HCT116 (cell line): ENCODE measurements around the gene MAP2K5. TPM values are rescaled to one million over a fixed set of nuclear protein-coding genes. Genes with fewer than 3 reads are reported as not detected.

Experiments
- ATAC-seq: fragments of 200-7000 bp; cut with Tn5 transposase; 2 replicates; pipeline ENCODE4 v1.9.1; 2020; ENCODE audit warnings: mild to moderate bottlenecking, moderate library complexity
- BruUV-seq: library from RNA; stranded (reverse); fragments of 400-500 nt; replicated peaks from 2 replicates; lab custom pipeline; 2021; lab: Mats Ljungman, UMichigan
- CTCF ChIA-PET: fragments of 300-600 bp; sonication (Branson Sonifier 250); formaldehyde crosslinking; loops from one replicate; lab custom pipeline; 2021; ENCODE audit warnings: antibody characterized with exemption; lab: Charles Lee
- POLR2A ChIA-PET: fragments of 300-600, 350-600 bp; sonication (Branson Sonifier 250); formaldehyde crosslinking; loops from one replicate; lab custom pipeline; 2021; ENCODE audit warnings: antibody characterized with exemption; lab: Charles Lee
- RAD21 ChIA-PET, 2 experiments: fragments of 300-600 bp; sonication (Branson Sonifier 250); formaldehyde crosslinking; loops; one replicate each; lab custom pipeline; 2023; ENCODE audit warnings: low total read pairs in 2 of 2; ENCODE audit not compliant: uncharacterized antibody in 2 of 2, unreplicated experiment in 2 of 2, low non-redundant PET in 1 of 2; lab: Charles Lee
- DNase-seq: peaks from one replicate; pipeline ENCODE4 v3.0.0-alpha.2; 2010; ENCODE audit warnings: low read depth, low spot score
- H2AFZ ChIP-seq: fragments of 200-600 bp; shearing (Covaris generic), sonication (generic); 2 replicates; pipeline ENCODE4 v1.6.1; 2017; ENCODE audit warnings: low read depth, mixed run types, mixed read lengths, antibody characterized with exemption, low read length; ENCODE audit not compliant: poor library complexity, severe bottlenecking
- H3K27ac ChIP-seq: 2 replicates; pipeline ENCODE4 v1.5.1; 2012; ENCODE audit warnings: low read depth, low read length
- H3K27me3 ChIP-seq: fragments of 200-600 bp; sonication (generic); 2 replicates; pipeline ENCODE4 v1.6.1; 2016; ENCODE audit warnings: mixed run types, low read length, mixed read lengths; ENCODE audit not compliant: insufficient read depth
- H3K36me3 ChIP-seq, 2 experiments: fragments of 200-500 bp in 1 of 2; fragments of 200-600 bp in 1 of 2; sonication (Bioruptor generic) in 1 of 2; sonication (generic) in 1 of 2; 2 replicates each; pipeline versions ENCODE4 v1.5.1 to v1.6.1; 2014 to 2016; ENCODE audit warnings: low read length in 2 of 2, inconsistent platforms in 1 of 2, mixed read lengths in 1 of 2, mixed run types in 1 of 2; ENCODE audit not compliant: insufficient read depth in 2 of 2, control insufficient read depth in 1 of 2
- H3K4me1 ChIP-seq, 2 experiments: fragments of 200-600 bp in 1 of 2; sonication (generic) in 1 of 2; 2 replicates each; pipeline versions ENCODE4 v1.5.1 to v1.6.1; 2012 to 2017; ENCODE audit warnings: low read length in 2 of 2, inconsistent platforms in 1 of 2, mild to moderate bottlenecking in 1 of 2, mixed read lengths in 1 of 2, mixed run types in 1 of 2, moderate library complexity in 1 of 2; ENCODE audit not compliant: insufficient read depth in 2 of 2, control insufficient read depth in 1 of 2
- H3K4me2 ChIP-seq: fragments of 200-600 bp; sonication (generic); 2 replicates; pipeline ENCODE4 v1.6.1; 2017; ENCODE audit warnings: mixed run types, low read length, mixed read lengths
- H3K4me3 ChIP-seq, 2 experiments: fragments of 200-600 bp in 1 of 2; sonication (generic) in 1 of 2; replicated peaks in 1 of 2; 2 replicates each; pipeline ENCODE4 v1.5.1; 2011 to 2016; ENCODE audit warnings: low read length in 2 of 2, control low read depth in 1 of 2, low read depth in 1 of 2, mild to moderate bottlenecking in 1 of 2, mixed read lengths in 1 of 2, mixed run types in 1 of 2
- H3K79me2 ChIP-seq: fragments of 200-600 bp; sonication (generic); 2 replicates; pipeline ENCODE4 v1.6.1; 2017; ENCODE audit warnings: mild to moderate bottlenecking, mixed run types, low read length, moderate library complexity, mixed read lengths; ENCODE audit not compliant: insufficient read depth
- H3K9ac ChIP-seq: fragments of 200-600 bp; sonication (generic); 2 replicates; pipeline ENCODE4 v1.6.1; 2016; ENCODE audit warnings: low read length, mixed read lengths
- H3K9me2 ChIP-seq: fragments of 200-600 bp; sonication (generic), shearing (Covaris generic); 2 replicates; pipeline ENCODE4 v1.6.1; 2017; ENCODE audit warnings: mixed run types, mild to moderate bottlenecking, moderate library complexity; ENCODE audit not compliant: insufficient read depth
- H3K9me3 ChIP-seq, 2 experiments: fragments of 200-500 bp in 1 of 2; fragments of 200-600 bp in 1 of 2; sonication (Bioruptor generic) in 1 of 2; sonication (generic) in 1 of 2; 2 replicates each; pipeline ENCODE4 v1.6.1; 2014 to 2017; ENCODE audit warnings: low read length in 2 of 2, mixed read lengths in 2 of 2, inconsistent platforms in 1 of 2, low read depth in 1 of 2, mild to moderate bottlenecking in 1 of 2, mixed run types in 1 of 2, moderate library complexity in 1 of 2; ENCODE audit not compliant: control insufficient read depth in 1 of 2, insufficient read depth in 1 of 2
- H4K20me1 ChIP-seq: fragments of 200-600 bp; sonication (generic), shearing (Covaris generic); 2 replicates; pipeline ENCODE4 v1.6.1; 2017; ENCODE audit warnings: mixed run types, mild to moderate bottlenecking, moderate library complexity; ENCODE audit not compliant: insufficient read depth
- ATF3 ChIP-seq: IDR thresholded peaks from 2 replicates; pipeline ENCODE4 v1.6.1; 2012
- CBX3 ChIP-seq: IDR thresholded peaks from 2 replicates; pipeline ENCODE4 v1.6.1; 2012; ENCODE audit warnings: low read depth
- CEBPB ChIP-seq: IDR thresholded peaks from 2 replicates; pipeline ENCODE4 v1.6.1; 2012; ENCODE audit warnings: low read depth
- EZH2 ChIP-seq: fragments of 200-600 bp; sonication (generic); IDR thresholded peaks from 2 replicates; pipeline ENCODE4 v1.6.1; 2017; ENCODE audit warnings: antibody characterized with exemption, mixed run types
- EZH2phosphoT487 ChIP-seq: fragments of 200-600 bp; IDR thresholded peaks from 2 replicates; pipeline ENCODE4 v1.6.1; 2018; ENCODE audit warnings: antibody characterized with exemption, borderline replicate concordance
- FOSL1 ChIP-seq: IDR thresholded peaks from 2 replicates; pipeline ENCODE4 v1.6.1; 2012; ENCODE audit warnings: low read depth
- JUND ChIP-seq: IDR thresholded peaks from 2 replicates; pipeline ENCODE4 v1.6.1; 2012
- MAX ChIP-seq: IDR thresholded peaks from 2 replicates; pipeline ENCODE4 v1.6.1; 2012
- POLR2A ChIP-seq: IDR thresholded peaks from 2 replicates; pipeline ENCODE4 v1.7.0; 2011; ENCODE audit warnings: borderline replicate concordance; ENCODE audit not compliant: insufficient read depth, insufficient read length; ENCODE audit errors: extremely low read depth
- POLR2AphosphoS5 ChIP-seq: IDR thresholded peaks from 2 replicates; pipeline ENCODE4 v1.6.1; 2011; ENCODE audit warnings: mild to moderate bottlenecking, low read depth, low read length, moderate library complexity
- RAD21 ChIP-seq: IDR thresholded peaks from 2 replicates; pipeline ENCODE4 v1.6.1; 2012; ENCODE audit warnings: low read depth, mild to moderate bottlenecking
- SIN3A ChIP-seq: IDR thresholded peaks from 2 replicates; pipeline ENCODE4 v1.6.1; 2012; ENCODE audit warnings: low read depth
- SP1 ChIP-seq: IDR thresholded peaks from 2 replicates; pipeline ENCODE4 v1.6.1; 2012; ENCODE audit warnings: low read depth
- TCF7L2 ChIP-seq: IDR thresholded peaks from 2 replicates; pipeline ENCODE4 v1.7.0; 2011; ENCODE audit warnings: borderline replicate concordance, inconsistent platforms; ENCODE audit not compliant: insufficient read depth, insufficient read length; ENCODE audit errors: extremely low read depth
- YY1 ChIP-seq: IDR thresholded peaks from 2 replicates; pipeline ENCODE4 v1.6.1; 2011; ENCODE audit warnings: low read length, low read depth, moderate library complexity, mild to moderate bottlenecking; ENCODE audit not compliant: insufficient replicate concordance; ENCODE audit errors: extremely low read depth
- ZBTB33 ChIP-seq: IDR thresholded peaks from 2 replicates; pipeline ENCODE4 v1.6.1; 2011; ENCODE audit warnings: mild to moderate bottlenecking, low read length, moderate library complexity; ENCODE audit not compliant: insufficient replicate concordance; ENCODE audit errors: extremely low read depth
- ZFX ChIP-seq: fragments of 450-650 bp; IDR thresholded peaks from 2 replicates; pipeline ENCODE4 v1.6.1; 2017
- ZNF274 ChIP-seq: fragments of 200-500 bp; sonication (Bioruptor generic); IDR thresholded peaks from 2 replicates; pipeline ENCODE4 v1.6.1; 2014; ENCODE audit warnings: mild to moderate bottlenecking, low read depth, low read length, inconsistent platforms
- intact Hi-C: fragments of 100-400 bp; cut with micrococcal nuclease; formaldehyde crosslinking; loops from 2 replicates; pipeline ENCODE4 v1.10.0; 2022
- total RNA-seq: library from RNA; stranded (reverse); gene quantifications from one replicate; pipeline ENCODE4 v1.2.1, GENCODE V29; 2021; ENCODE audit not compliant: unreplicated experiment

MAP2K5 gene
- total RNA-seq, 1 experiment from 2014 or later: 15.6 TPM

GRCh38 chr15:67820122-67820991 is 277.9 kb downstream of the MAP2K5 start:
- ChIA-PET RAD21 (no interaction called here), POLR2A (no interaction called here), CTCF (no interaction called here)
- no peak overlapping the region for H3K4me2 ChIP-seq
- intact Hi-C loops: no loop called here
- no peak overlapping the region for H3K27ac ChIP-seq
- DNase-seq (no peak), ATAC-seq (no peak)
- H3K27me3 ChIP-seq: no peaks in the 10 kb centered on the region
- TF ChIP-seq ZNF274: no peak
- TF ChIP-seq POLR2A: no peak
- no peak for TF ChIP-seq EZH2phosphoT487
- no peak for TF ChIP-seq YY1
- no peak for TF ChIP-seq RAD21
- no peak for TF ChIP-seq POLR2AphosphoS5
- no peak for TF ChIP-seq EZH2
- TF ChIP-seq ZFX: no peak
- no peak for TF ChIP-seq SIN3A
- no peak for TF ChIP-seq CBX3
- TF ChIP-seq TCF7L2: no peak
- no peak for TF ChIP-seq MAX
- no peak for TF ChIP-seq CEBPB
- no peak for TF ChIP-seq JUND
- TF ChIP-seq ATF3: no peak
- no peak for TF ChIP-seq FOSL1
- no peak for TF ChIP-seq ZBTB33
- TF ChIP-seq SP1: no peak
- no peak overlapping the region for H2AFZ ChIP-seq
- H4K20me1 ChIP-seq: no peaks in the 10 kb centered on the region
- H3K4me3 ChIP-seq: no peak overlapping the region
- H3K9me3 ChIP-seq: no peaks in the 10 kb centered on the region
- H3K9me2 ChIP-seq: no peaks in the 10 kb centered on the region
- BruUV-seq: no TSS peak
- no peaks in the 10 kb centered on the region for H3K36me3 ChIP-seq
- no peak overlapping the region for H3K9ac ChIP-seq
- no peaks in the 10 kb centered on the region for H3K79me2 ChIP-seq
- H3K4me1 ChIP-seq: no peaks in the 10 kb centered on the region
